Liver (tissue), 3 donors: Measurements from ENCODE around the gene VSIG4.

ENCODE experiments used
- ATF3 ChIP-seq: IDR thresholded peaks from 2 replicates; pipeline ENCODE4 v1.6.1; 2016; ENCODE audit warnings: antibody characterized with exemption
- CTCF ChIP-seq: fragments of 150-350 bp; IDR thresholded peaks from 2 replicates; pipeline ENCODE4 v1.5.1; 2017; ENCODE audit warnings: improper control_type of control experiment, low read depth, low read length; ENCODE audit not compliant: missing input control
- EGR1 ChIP-seq, 2 donors: IDR thresholded peaks; 2 replicates each; pipeline ENCODE4 v1.6.1; 2016 to 2018; ENCODE audit warnings: antibody characterized with exemption in 2 of 2, low read depth in 2 of 2
- GABPA ChIP-seq, 2 donors: IDR thresholded peaks in 1 of 2; conservative IDR thresholded peaks in 1 of 2; 2 replicates each; pipeline ENCODE4 v1.6.1; 2016; ENCODE audit warnings: antibody characterized with exemption in 2 of 2, mild to moderate bottlenecking in 1 of 2, moderate library complexity in 1 of 2
- HNF4A ChIP-seq, 2 donors: conservative IDR thresholded peaks; 2 replicates each; pipeline ENCODE4 v1.6.1; 2016; ENCODE audit warnings: antibody characterized with exemption in 2 of 2, mild to moderate bottlenecking in 2 of 2
- HNF4G ChIP-seq: IDR thresholded peaks from 2 replicates; pipeline ENCODE4 v1.6.1; 2016; ENCODE audit warnings: antibody characterized with exemption
- MAX ChIP-seq: IDR thresholded peaks from 2 replicates; pipeline ENCODE4 v1.6.1; 2016; ENCODE audit warnings: antibody characterized with exemption
- RAD21 ChIP-seq, 2 donors: IDR thresholded peaks; 2 replicates each; pipeline ENCODE4 v1.6.1; 2016; ENCODE audit warnings: antibody characterized with exemption in 2 of 2, mild to moderate bottlenecking in 2 of 2
- REST ChIP-seq: IDR thresholded peaks from 2 replicates; pipeline ENCODE4 v1.6.1; 2016; ENCODE audit warnings: antibody characterized with exemption, mild to moderate bottlenecking
- RXRA ChIP-seq, 2 donors: IDR thresholded peaks; 2 replicates each; pipeline ENCODE4 v1.6.1; 2017 to 2018; ENCODE audit warnings: antibody characterized with exemption in 2 of 2, mild to moderate bottlenecking in 1 of 2
- SP1 ChIP-seq: IDR thresholded peaks from 2 replicates; pipeline ENCODE4 v1.6.1; 2018; ENCODE audit warnings: antibody characterized with exemption, mild to moderate bottlenecking
- TAF1 ChIP-seq: conservative IDR thresholded peaks from 2 replicates; pipeline ENCODE4 v1.6.1; 2016; ENCODE audit warnings: antibody characterized with exemption, mild to moderate bottlenecking
- YY1 ChIP-seq: IDR thresholded peaks from 2 replicates; pipeline ENCODE4 v1.6.1; 2016; ENCODE audit warnings: antibody characterized with exemption, mild to moderate bottlenecking
- ZBTB33 ChIP-seq: IDR thresholded peaks from 2 replicates; pipeline ENCODE4 v1.6.1; 2016; ENCODE audit warnings: antibody characterized with exemption
- donor health status: healthy.
- donor health status: healthy.

GRCh38 chrX:66046612-66047235 is 6.8 kb upstream of the VSIG4 start:
- TF ChIP-seq CTCF (no peak), REST (no peak), RAD21 (IDR thresholded peaks at IDR 0.05) (no peak), HNF4G (no peak), EGR1 (IDR thresholded peaks at IDR 0.05; ENCODE audit: low read depth in 2 of 2) (no peak), RXRA (IDR thresholded peaks at IDR 0.05) (no peak), MAX (no peak), ZBTB33 (no peak), HNF4A (conservative IDR thresholded peaks at IDR 0.05) (no peak), YY1 (no peak), TAF1 (no peak), ATF3 (no peak), GABPA (IDR thresholded peaks at IDR 0.05 in 1 of 2, conservative IDR thresholded peaks at IDR 0.05 in 1 of 2) (no peak), SP1 (no peak)
